ENCODE results near the gene RAB11A. TPM values are rescaled to one million over a fixed set of nuclear protein-coding genes. Genes with fewer than 3 reads are reported as not detected.

The RAB11A gene
- total and polyA plus RNA-seq, 9 of the 15 experiments (the other 6 are each of a cell fraction or from before 2014, with no cell fraction given) = 129 to 369 (median 245) TPM

DNA sequence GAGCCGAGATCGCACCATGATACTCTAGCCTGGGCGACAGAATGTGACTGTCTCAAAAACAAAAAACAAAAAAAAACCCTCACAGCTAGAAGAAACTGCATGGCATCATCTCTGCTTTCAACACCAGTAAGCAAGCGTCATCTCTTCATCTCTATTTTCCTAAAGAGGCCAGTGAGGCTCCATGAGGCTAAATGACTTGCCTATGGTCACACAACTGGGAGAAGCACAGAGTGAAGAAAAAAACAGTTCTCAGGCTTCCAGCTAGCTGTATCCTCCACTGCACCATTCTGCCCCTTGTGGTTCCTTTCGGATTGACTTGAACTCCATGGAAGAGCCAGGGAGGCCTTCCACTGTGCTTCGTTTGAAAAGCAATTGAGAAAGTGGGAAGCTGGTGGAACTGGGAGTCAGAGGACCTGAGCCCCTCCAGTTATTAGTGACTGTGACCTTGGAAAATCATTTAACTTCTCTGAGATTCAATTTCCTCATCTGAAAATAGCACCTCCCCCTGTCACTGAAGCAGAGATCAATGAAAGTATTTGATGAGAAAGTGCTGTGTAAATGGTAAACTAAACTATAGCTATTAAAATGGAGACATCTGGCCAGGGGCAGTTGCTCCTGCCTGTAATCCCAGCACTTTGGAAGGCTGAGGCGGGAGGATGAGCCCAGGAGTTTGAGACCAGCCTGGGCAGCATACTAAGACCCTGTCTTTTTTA, 45.1 kb upstream of the RAB11A start (continued):
- TF ChIP-seq, protein P1, sequence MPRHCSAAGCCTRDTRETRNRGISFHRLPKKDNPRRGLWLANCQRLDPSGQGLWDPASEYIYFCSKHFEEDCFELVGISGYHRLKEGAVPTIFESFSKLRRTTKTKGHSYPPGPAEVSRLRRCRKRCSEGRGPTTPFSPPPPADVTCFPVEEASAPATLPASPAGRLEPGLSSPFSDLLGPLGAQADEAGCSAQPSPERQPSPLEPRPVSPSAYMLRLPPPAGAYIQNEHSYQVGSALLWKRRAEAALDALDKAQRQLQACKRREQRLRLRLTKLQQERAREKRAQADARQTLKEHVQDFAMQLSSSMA (CRISPR knock-in tag; IDR thresholded peaks at IDR 0.05) = no peak
- TF ChIP-seq ZNF263 (CRISPR knock-in tag; IDR thresholded peaks at IDR 0.05; ENCODE audit: borderline replicate concordance) = peak; percentile 48; the same call in 1 of the 2 replicates
- TF ChIP-seq, protein P2, sequence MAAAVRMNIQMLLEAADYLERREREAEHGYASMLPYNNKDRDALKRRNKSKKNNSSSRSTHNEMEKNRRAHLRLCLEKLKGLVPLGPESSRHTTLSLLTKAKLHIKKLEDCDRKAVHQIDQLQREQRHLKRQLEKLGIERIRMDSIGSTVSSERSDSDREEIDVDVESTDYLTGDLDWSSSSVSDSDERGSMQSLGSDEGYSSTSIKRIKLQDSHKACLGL (CRISPR knock-in tag; IDR thresholded peaks at IDR 0.05; ENCODE audit: borderline replicate concordance, poor library complexity, severe bottlenecking) = no peak
- TF ChIP-seq KAT7 (CRISPR knock-in tag; IDR thresholded peaks at IDR 0.05; ENCODE audit: borderline replicate concordance) = no peak
- no peak for TF ChIP-seq NELFE (IDR thresholded peaks at IDR 0.05; ENCODE audit: insufficient read depth, insufficient read length)
- TF ChIP-seq, protein P3, sequence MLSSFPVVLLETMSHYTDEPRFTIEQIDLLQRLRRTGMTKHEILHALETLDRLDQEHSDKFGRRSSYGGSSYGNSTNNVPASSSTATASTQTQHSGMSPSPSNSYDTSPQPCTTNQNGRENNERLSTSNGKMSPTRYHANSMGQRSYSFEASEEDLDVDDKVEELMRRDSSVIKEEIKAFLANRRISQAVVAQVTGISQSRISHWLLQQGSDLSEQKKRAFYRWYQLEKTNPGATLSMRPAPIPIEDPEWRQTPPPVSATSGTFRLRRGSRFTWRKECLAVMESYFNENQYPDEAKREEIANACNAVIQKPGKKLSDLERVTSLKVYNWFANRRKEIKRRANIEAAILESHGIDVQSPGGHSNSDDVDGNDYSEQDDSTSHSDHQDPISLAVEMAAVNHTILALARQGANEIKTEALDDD (IDR thresholded peaks at IDR 0.05) = no peak; the same call in 1 of the 2 replicates
- 0 out of 2 replicates have a peak, but pooled peaks have one; percentile 8 for TF ChIP-seq BHLHE40 (IDR thresholded peaks at IDR 0.05; ENCODE audit: low read length)
- 0 out of 2 replicates have a peak, but pooled peaks have one; percentile 10 for TF ChIP-seq HEY1 (CRISPR knock-in tag; IDR thresholded peaks at IDR 0.05; ENCODE audit: borderline replicate concordance)
- TF ChIP-seq EHMT2 (IDR thresholded peaks at IDR 0.05) = peak; percentile 67; the same call in 1 of the 2 replicates
- no peak for TF ChIP-seq NFIX (CRISPR knock-in tag; IDR thresholded peaks at IDR 0.05; ENCODE audit: low read depth)
- TF ChIP-seq DPF2 (IDR thresholded peaks at IDR 0.05) = peak; percentile 57; the same call in 1 of the 2 replicates
- TF ChIP-seq SRF (CRISPR knock-in tag; IDR thresholded peaks at IDR 0.05) = no peak; a peak in 1 of 4 replicates
- TF ChIP-seq SOX6 (IDR thresholded peaks at IDR 0.05) = no peak
- TF ChIP-seq ILK (tag; IDR thresholded peaks at IDR 0.05; ENCODE audit: borderline replicate concordance, low read depth) = no peak
- TF ChIP-seq MCM5 (IDR thresholded peaks at IDR 0.05; ENCODE audit: low read depth) = no peak
- TF ChIP-seq ZSCAN32 (CRISPR knock-in tag; IDR thresholded peaks at IDR 0.05) = no peak
- TF ChIP-seq ZNF224 (CRISPR knock-in tag; IDR thresholded peaks at IDR 0.05) = no peak
- 0 out of 2 replicates have a peak, but pooled peaks have one; percentile 34 for TF ChIP-seq EP300 (IDR thresholded peaks at IDR 0.05; ENCODE audit: low read length)
- TF ChIP-seq COPS2 (conservative IDR thresholded peaks at IDR 0.05) = no peak
- TF ChIP-seq ZNF830 (CRISPR knock-in tag; IDR thresholded peaks at IDR 0.05) = no peak
- TF ChIP-seq ARNT (IDR thresholded peaks at IDR 0.05) = no peak
- TF ChIP-seq RBFOX2 (IDR thresholded peaks at IDR 0.05; ENCODE audit: low read depth, low read length) = no peak
- no peak for TF ChIP-seq ELF1 (tag; IDR thresholded peaks at IDR 0.05)
- TF ChIP-seq, protein P4, sequence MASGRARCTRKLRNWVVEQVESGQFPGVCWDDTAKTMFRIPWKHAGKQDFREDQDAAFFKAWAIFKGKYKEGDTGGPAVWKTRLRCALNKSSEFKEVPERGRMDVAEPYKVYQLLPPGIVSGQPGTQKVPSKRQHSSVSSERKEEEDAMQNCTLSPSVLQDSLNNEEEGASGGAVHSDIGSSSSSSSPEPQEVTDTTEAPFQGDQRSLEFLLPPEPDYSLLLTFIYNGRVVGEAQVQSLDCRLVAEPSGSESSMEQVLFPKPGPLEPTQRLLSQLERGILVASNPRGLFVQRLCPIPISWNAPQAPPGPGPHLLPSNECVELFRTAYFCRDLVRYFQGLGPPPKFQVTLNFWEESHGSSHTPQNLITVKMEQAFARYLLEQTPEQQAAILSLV (tag; IDR thresholded peaks at IDR 0.05) = no peak
- no peak for TF ChIP-seq DNMT1 (IDR thresholded peaks at IDR 0.05)
- no peak for TF ChIP-seq ZNF274 (IDR thresholded peaks at IDR 0.05; ENCODE audit: borderline replicate concordance, low read depth, low read length)

All from K562 (cell line).